IPS-18c (cell line): ENCODE measurements around the gene NDUFAF2.
A peak's percentile ranks its signal among the peaks of the same experiment; 100 is the strongest.

Experiments used
- H3K4me3 ChIP-seq: 2 replicates; pipeline ENCODE4 v1.7.0; 2013; ENCODE audit warnings: low read depth, mild to moderate bottlenecking, low read length, moderate library complexity; ENCODE audit not compliant: insufficient read depth
- H3K9me3 ChIP-seq: one replicate; pipeline ENCODE4 v1.6.1; 2013; ENCODE audit warnings: mild to moderate bottlenecking, low read length, moderate library complexity; ENCODE audit not compliant: control insufficient read depth, insufficient read depth

Gene NDUFAF2

DNA sequence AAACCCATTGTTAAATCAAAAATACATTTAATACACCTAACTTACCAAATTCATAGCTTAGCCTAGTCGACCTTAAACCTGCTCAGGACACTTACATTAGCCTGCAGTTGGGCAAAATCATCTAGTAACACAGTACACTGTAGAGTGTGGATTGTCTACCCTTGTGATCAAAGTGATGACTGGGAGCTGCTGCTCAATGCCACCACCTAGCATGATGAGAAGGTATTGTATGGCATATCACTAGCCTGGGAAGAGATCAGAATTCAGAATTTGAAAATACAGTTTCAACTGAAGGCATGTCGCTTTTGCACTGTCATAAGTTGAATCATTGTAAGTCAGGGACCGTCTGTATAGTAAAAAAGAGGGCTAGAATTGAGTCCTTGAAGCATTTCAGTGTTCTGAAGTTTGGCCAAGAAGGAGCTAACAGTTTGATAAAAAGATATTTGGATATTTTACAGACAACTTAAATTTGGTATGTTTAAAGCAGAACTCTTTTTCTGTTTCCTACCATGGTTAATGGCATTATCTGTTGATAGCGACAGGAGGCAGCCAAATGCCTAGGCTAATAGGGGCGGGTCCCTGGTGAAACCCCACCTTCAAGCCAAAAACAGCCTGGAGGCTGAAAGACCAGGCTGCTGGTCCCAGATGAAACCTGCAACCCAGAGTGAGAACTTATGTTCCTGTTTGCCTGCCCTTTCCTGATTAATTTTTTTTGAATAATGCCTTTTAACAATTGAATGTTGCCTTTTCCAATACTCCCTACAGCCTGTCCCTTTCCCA, 194.3 kb downstream of the NDUFAF2 start:
- no peak overlapping the region for H3K4me3 ChIP-seq
- H3K9me3 ChIP-seq = no peaks in the 10 kb centered on the region

- no peaks in the 10 kb centered on the region for H3K9me3 ChIP-seq
- no peak overlapping the region for H3K4me3 ChIP-seq
Observed at GRCh38 chr5:61139931-61140330, 194.9 kb downstream of the NDUFAF2 start.

DNA sequence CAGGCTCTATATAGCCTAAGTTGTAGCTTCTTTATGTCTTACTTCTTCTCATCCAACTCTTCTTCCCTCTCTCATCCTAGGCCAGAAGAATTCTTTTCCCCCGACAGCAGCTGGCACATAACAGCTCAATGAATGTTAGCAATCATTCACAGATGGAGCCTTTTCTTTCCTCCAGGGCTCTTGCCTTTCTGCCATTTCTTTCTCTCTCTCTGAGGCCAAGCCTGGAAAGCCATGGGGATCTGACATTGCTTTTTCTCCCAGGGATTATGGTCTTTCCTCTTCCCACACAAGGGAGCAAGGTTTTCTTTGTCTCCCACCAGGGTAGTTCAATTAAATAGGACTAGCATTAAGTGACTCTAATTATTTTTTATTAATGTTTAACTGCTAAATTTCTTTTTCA, 196.8 kb downstream of the NDUFAF2 start:
- H3K4me3 ChIP-seq = no peak overlapping the region
- H3K9me3 ChIP-seq = no peaks in the 10 kb centered on the region

- Histone ChIP-seq H3K4me3 (no peak overlapping the region), H3K9me3 (no peaks in the 10 kb centered on the region)
Observed at GRCh38 chr5:61142391-61142790, 197.4 kb downstream of the NDUFAF2 start.

DNA sequence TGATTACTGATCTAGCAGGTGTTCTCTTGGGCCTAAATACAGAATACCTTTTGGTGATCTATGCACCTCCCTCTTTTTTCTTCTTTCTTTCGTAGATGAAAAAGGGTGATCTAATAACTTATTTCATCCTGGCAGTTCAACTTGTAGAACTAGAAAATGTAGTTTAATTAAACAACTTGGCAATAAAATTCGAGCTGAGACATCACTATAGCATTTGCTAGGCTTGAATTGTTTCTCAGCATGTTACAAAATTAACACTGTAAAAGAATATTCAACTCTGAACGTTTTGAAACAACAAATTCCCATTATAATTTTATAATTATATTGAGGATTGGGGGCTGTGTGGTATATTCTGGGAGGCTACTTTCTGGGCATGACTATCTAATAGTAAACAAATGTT, 197.8 kb downstream of the NDUFAF2 start:
- Histone ChIP-seq H3K9me3 (no peaks in the 10 kb centered on the region), H3K4me3 (no peak overlapping the region)

GRCh38 chr5:61148515-61148914, 203.5 kb downstream of the NDUFAF2 start:
- no peaks in the 10 kb centered on the region for H3K9me3 ChIP-seq

GRCh38 chr5:61151893-61152292, 206.9 kb downstream of the NDUFAF2 start:
- H3K4me3 ChIP-seq = no peak overlapping the region

More at GRCh38 chr5:61148515-61148914, 203.5 kb downstream of the NDUFAF2 start:
- H3K4me3 ChIP-seq = no peak overlapping the region

GRCh38 chr5:61159070-61159469, 214.1 kb downstream of the NDUFAF2 start:
- no peaks in the 10 kb centered on the region for H3K9me3 ChIP-seq
- H3K4me3 ChIP-seq = no peak overlapping the region

More at GRCh38 chr5:61151893-61152292, 206.9 kb downstream of the NDUFAF2 start:
- no peaks in the 10 kb centered on the region for H3K9me3 ChIP-seq

DNA sequence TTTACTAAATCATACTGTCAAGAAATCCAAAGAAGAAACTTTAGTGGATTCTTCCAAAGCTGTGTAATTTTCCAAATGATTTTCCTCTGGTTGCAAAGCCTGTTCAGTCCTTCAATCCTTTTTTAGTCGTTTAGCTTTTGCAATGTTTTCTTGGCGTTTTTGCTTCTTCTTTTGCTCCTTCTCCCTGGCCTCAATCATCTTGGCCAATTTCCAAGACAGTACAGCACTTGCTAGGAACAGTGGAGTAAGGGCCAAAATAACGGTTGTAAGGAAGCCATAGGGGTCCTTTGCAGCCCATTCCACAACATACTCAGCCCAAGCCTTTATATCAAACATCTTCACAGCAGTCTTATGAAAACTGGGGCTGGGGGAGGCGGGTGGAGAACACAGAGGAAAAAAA, 214.8 kb downstream of the NDUFAF2 start:
- Histone ChIP-seq H3K4me3 (no peak overlapping the region), H3K9me3 (no peaks in the 10 kb centered on the region)

GRCh38 chr5:61160497-61160896, 215.5 kb downstream of the NDUFAF2 start:
- H3K9me3 ChIP-seq = no peaks in the 10 kb centered on the region
- no peak overlapping the region for H3K4me3 ChIP-seq

- Histone ChIP-seq H3K4me3 (peak within 1 kb of the TSS; percentile 97), H3K9me3 (no peaks in the 10 kb centered on the region)
Observed at GRCh38 chr5:61162010-61162831, 217.2 kb downstream of the NDUFAF2 start, which contains the start of gene SMIM15. SMIM15 (minus strand) TSS chr5:61162468; CDS start chr5:61160171, 2,297 bp downstream.

- H3K4me3 ChIP-seq = peak overlapping the region; percentile 97
- no peaks in the 10 kb centered on the region for H3K9me3 ChIP-seq
Observed at GRCh38 chr5:61162832-61163567, 218.0 kb downstream of the NDUFAF2 start.

DNA sequence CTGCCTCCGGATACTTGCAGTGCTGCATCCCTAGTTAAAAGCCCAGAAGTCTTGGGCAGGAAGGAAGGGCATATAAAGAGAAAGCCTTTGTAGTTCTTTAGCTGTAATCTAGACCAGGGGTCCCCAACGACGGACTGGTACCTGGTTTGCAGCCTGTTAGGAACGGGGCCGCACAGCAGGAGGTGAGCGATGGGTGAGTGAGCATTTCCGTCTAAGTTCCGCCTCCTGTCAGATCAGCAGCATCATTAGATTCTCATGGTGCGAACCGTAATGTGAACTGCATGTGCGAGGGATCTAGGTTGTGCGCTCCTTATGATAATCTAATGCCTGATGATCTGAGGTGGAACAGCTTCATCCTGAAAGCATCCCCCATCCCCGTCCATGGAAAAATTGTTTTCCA, 218.9 kb downstream of the NDUFAF2 start:
- Histone ChIP-seq H3K9me3 (no peaks in the 10 kb centered on the region), H3K4me3 (peak overlapping the region; percentile 32; the same call in 1 of the 2 replicates)

- Histone ChIP-seq H3K9me3 (no peaks in the 10 kb centered on the region), H3K4me3 (no peak overlapping the region)
Observed at GRCh38 chr5:61167382-61167781, 222.4 kb downstream of the NDUFAF2 start.

DNA sequence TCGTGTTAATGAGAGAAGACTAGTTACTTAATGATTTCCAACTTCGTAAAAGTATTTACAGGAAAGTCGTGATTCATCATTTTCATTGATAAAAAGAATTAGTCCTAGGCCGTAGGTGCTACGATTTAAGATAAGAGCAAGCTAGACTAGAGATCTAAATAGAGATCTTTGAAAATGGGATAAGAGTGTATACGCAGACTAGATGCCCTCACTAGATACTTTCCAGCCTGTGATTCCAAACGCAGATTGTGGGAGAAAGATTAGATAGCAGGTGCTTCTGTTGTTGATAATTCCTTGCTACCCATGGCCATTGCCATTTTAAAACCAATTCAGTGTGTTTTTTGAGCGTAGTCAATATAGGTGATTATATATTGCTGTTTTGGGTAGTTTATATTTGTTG, 223.9 kb downstream of the NDUFAF2 start:
- H3K4me3 ChIP-seq = no peak overlapping the region
- H3K9me3 ChIP-seq = no peaks in the 10 kb centered on the region

GRCh38 chr5:61171479-61171878, 226.5 kb downstream of the NDUFAF2 start:
- no peaks in the 10 kb centered on the region for H3K9me3 ChIP-seq
- H3K4me3 ChIP-seq = no peak overlapping the region

GRCh38 chr5:61176631-61177030, 231.6 kb downstream of the NDUFAF2 start:
- H3K9me3 ChIP-seq = no peaks in the 10 kb centered on the region
- no peak overlapping the region for H3K4me3 ChIP-seq
